BJ (cell line): ENCODE results near the gene PRCC. TPM values are rescaled to one million over a fixed set of nuclear protein-coding genes. Genes with fewer than 3 reads are reported as not detected.

ENCODE experiments used
- CTCF ChIA-PET: fragments of 350-600 bp; formaldehyde crosslinking; extraction: SDS; loops from one replicate; lab custom pipeline; 2021; ENCODE audit warnings: antibody characterized with exemption, inconsistent platforms; lab: Yijun Ruan, JAX
- POLR2A ChIA-PET: fragments of 300-600 bp; sonication (Branson Sonifier 250); formaldehyde crosslinking; extraction: SDS; loops from one replicate; lab custom pipeline; 2021; ENCODE audit warnings: antibody characterized with exemption; lab: Charles Lee
- DNase-seq: peaks from one replicate; pipeline ENCODE4 v3.0.0-alpha.2; 2011; ENCODE audit warnings: low read depth
- H3K27me3 ChIP-seq: 2 replicates; pipeline ENCODE4 v1.6.0; 2011; ENCODE audit warnings: low read length; ENCODE audit not compliant: control insufficient read depth, insufficient read depth
- H3K36me3 ChIP-seq: 2 replicates; pipeline ENCODE4 v1.5.1; 2011; ENCODE audit warnings: low read length; ENCODE audit not compliant: control insufficient read depth, insufficient read depth
- H3K4me3 ChIP-seq: 2 replicates; pipeline ENCODE4 v1.5.1; 2011; ENCODE audit warnings: low read depth, mild to moderate bottlenecking, control low read depth, low read length
- CTCF ChIP-seq: IDR thresholded peaks from 2 replicates; pipeline ENCODE4 v1.5.1; 2011; ENCODE audit warnings: low read depth, mild to moderate bottlenecking, control low read depth, inconsistent platforms, low read length, moderate library complexity; ENCODE audit not compliant: insufficient read depth
- polyA plus RNA-seq: library from polyadenylated mRNA; depleted of rRNA; stranded (reverse); fragments of >200 nt; gene quantifications from 2 replicates; pipeline ENCODE4 v1.2.3, GENCODE V29; 2011

Gene PRCC
- polyA plus RNA-seq, 1 experiment = 93.6 TPM

- CTCF ChIA-PET = interaction anchor here (0.9 to 2.8 kb wide), 4 partner anchors 10 to 36 kb away, joined by 3 to 12 read pairs (median 8); partner anchors contain the start of gene NTRK1
- no peak overlapping the region for H3K4me3 ChIP-seq
- no peaks in the 10 kb centered on the region for H3K36me3 ChIP-seq
- DNase-seq = no peak
- TF ChIP-seq CTCF = no peak
- POLR2A ChIA-PET = no interaction called here
- H3K27me3 ChIP-seq = peaks cover 35% of the 10 kb centered on the region
These were observed 65.1 kb downstream of the PRCC start for GRCh38 chr1:156832434-156832833.

- Histone ChIP-seq H3K4me3 (no peak overlapping the region), H3K36me3 (no peaks in the 10 kb centered on the region), H3K27me3 (peaks cover 34% of the 10 kb centered on the region)
- no peak for TF ChIP-seq CTCF
- no peak for DNase-seq
- CTCF ChIA-PET = interaction anchor here (1.1 to 2.8 kb wide), 4 partner anchors 11 to 37 kb away, joined by 4 to 12 read pairs (median 8); partner anchors contain the start of gene NTRK1
- POLR2A ChIA-PET = no interaction called here
These were observed 66.3 kb downstream of the PRCC start for GRCh38 chr1:156833603-156834002.

- DNase-seq = no peak
- Histone ChIP-seq H3K27me3 (peaks cover 33% of the 10 kb centered on the region), H3K4me3 (no peak overlapping the region), H3K36me3 (no peaks in the 10 kb centered on the region)
- no peak for TF ChIP-seq CTCF
- CTCF ChIA-PET = interaction anchor here (1.1 to 2.8 kb wide), 3 partner anchors 12 to 26 kb away, joined by 4 to 12 read pairs (median 8); partner anchors contain the start of gene NTRK1
- POLR2A ChIA-PET = no interaction called here
These were observed 67.0 kb downstream of the PRCC start for GRCh38 chr1:156834322-156834721.

GRCh38 chr1:156836041-156836654, 68.8 kb downstream of the PRCC start:
- CTCF ChIA-PET = interaction anchor here (0.6 to 6.8 kb wide), 10 partner anchors 10 to 380 kb away, joined by 3 to 174 read pairs (median 34); partner anchors contain the start of genes INSRR, LRRC71 and NTRK1
- no peak for DNase-seq
- TF ChIP-seq CTCF = no peak
- POLR2A ChIA-PET = no interaction called here
- Histone ChIP-seq H3K4me3 (no peak overlapping the region), H3K27me3 (peaks cover 29% of the 10 kb centered on the region), H3K36me3 (no peaks in the 10 kb centered on the region)

GRCh38 chr1:156836892-156837291, 69.6 kb downstream of the PRCC start:
- no peak for TF ChIP-seq CTCF
- ChIA-PET CTCF (interaction anchor here (0.6 to 6.8 kb wide), 15 partner anchors 11 to 381 kb away, joined by 3 to 174 read pairs (median 7); partner anchors contain the start of genes INSRR, LRRC71 and NTRK1), POLR2A (no interaction called here)
- H3K36me3 ChIP-seq = no peaks in the 10 kb centered on the region
- DNase-seq = no peak
- H3K27me3 ChIP-seq = peaks cover 28% of the 10 kb centered on the region
- H3K4me3 ChIP-seq = no peak overlapping the region
